T-cell (primary cell): ENCODE data around the gene CYP2D6. TPM values are rescaled to one million over a fixed set of nuclear protein-coding genes. Genes with fewer than 3 reads are reported as not detected.

ENCODE experiments used
- ATAC-seq, 4 experiments: fragments of 200-7000 bp in 3 of 4; fragments of 150-1000 bp in 1 of 4; cut with Tn5 transposase; replicated peaks in 1 of 4; 1 replicate in 3 of 4; 2 replicates in 1 of 4; pipeline ENCODE4 v1.10.0; 2021; ENCODE audit warnings: moderate library complexity in 3 of 4, mild to moderate bottlenecking in 2 of 4, moderate number of reproducible peaks in 1 of 4
- CTCF ChIA-PET, 2 donors: fragments of 300-600 bp; sonication (Branson Sonifier 250); formaldehyde crosslinking; loops; one replicate each; lab custom pipeline; 2022; ENCODE audit warnings: antibody characterized with exemption in 2 of 2; lab: Charles Lee
- POLR2A ChIA-PET, 2 donors: fragments of 300-600 bp; sonication (Branson Sonifier 250); formaldehyde crosslinking; loops; one replicate each; lab custom pipeline; 2022; ENCODE audit warnings: antibody characterized with exemption in 2 of 2; lab: Charles Lee
- DNase-seq, 35 experiments: peaks; one replicate each; pipeline versions ENCODE4 v3.0.0 to v3.0.0-alpha.2; 2013 to 2023
- H3K27ac ChIP-seq: one replicate; pipeline ENCODE4 v1.5.1; 2013; ENCODE audit warnings: low read length
- H3K27me3 ChIP-seq, 2 experiments: replicated peaks in 1 of 2; 1 replicate in 1 of 2; 2 replicates in 1 of 2; pipeline versions ENCODE4 v1.6.1 to v1.7.0; 2013; ENCODE audit warnings: low read length in 1 of 2, mixed read lengths in 1 of 2; ENCODE audit not compliant: control insufficient read depth in 2 of 2, insufficient read depth in 2 of 2; ENCODE audit errors: extremely low read depth in 1 of 2
- H3K36me3 ChIP-seq, 2 donors: 1 replicate in 1 of 2; 2 replicates in 1 of 2; pipeline versions ENCODE4 v1.6.1 to v1.7.0; 2013; ENCODE audit warnings: low read length in 1 of 2; ENCODE audit not compliant: control insufficient read depth in 2 of 2, insufficient read depth in 1 of 2; ENCODE audit errors: extremely low read depth in 1 of 2
- H3K4me1 ChIP-seq, 2 experiments: 1 replicate in 1 of 2; 2 replicates in 1 of 2; pipeline versions ENCODE4 v1.6.1 to v1.7.0; 2013; ENCODE audit warnings: low read length in 2 of 2, mixed read lengths in 1 of 2; ENCODE audit not compliant: insufficient read depth in 2 of 2, control insufficient read depth in 1 of 2; ENCODE audit errors: extremely low read depth in 1 of 2
- H3K4me3 ChIP-seq, 2 donors: 1 replicate in 1 of 2; 2 replicates in 1 of 2; pipeline versions ENCODE4 v1.5.1 to v1.7.0; 2013; ENCODE audit warnings: mild to moderate bottlenecking in 2 of 2, low read length in 1 of 2, moderate library complexity in 1 of 2; ENCODE audit not compliant: control insufficient read depth in 1 of 2; ENCODE audit errors: extremely low read depth in 1 of 2
- H3K9me3 ChIP-seq: 2 replicates; pipeline ENCODE4 v1.7.0; 2013
- H3K27ac Mint-ChIP-seq, 2 donors: one replicate each; pipeline ENCODE4 v1.8.0; 2020 to 2021; ENCODE audit warnings: mild to moderate bottlenecking in 2 of 2, mixed read lengths in 2 of 2
- H3K27me3 Mint-ChIP-seq, 2 donors: one replicate each; pipeline ENCODE4 v1.8.0; 2021 to 2022; ENCODE audit warnings: mixed read lengths in 2 of 2
- H3K36me3 Mint-ChIP-seq: one replicate; pipeline ENCODE4 v1.8.0; 2021; ENCODE audit warnings: mixed read lengths
- H3K4me1 Mint-ChIP-seq, 3 donors: one replicate each; pipeline ENCODE4 v1.8.0; 2020 to 2022; ENCODE audit warnings: mixed read lengths in 3 of 3, mild to moderate bottlenecking in 1 of 3
- H3K4me3 Mint-ChIP-seq, 3 donors: one replicate each; pipeline ENCODE4 v1.8.0; 2020 to 2022; ENCODE audit warnings: mild to moderate bottlenecking in 3 of 3, mixed read lengths in 3 of 3, moderate library complexity in 3 of 3
- H3K9me3 Mint-ChIP-seq, 3 donors: one replicate each; pipeline ENCODE4 v1.8.0; 2020 to 2022; ENCODE audit warnings: mixed read lengths in 3 of 3
- WGBS: methylation state at CpG from one replicate; pipeline ENCODE4 v1.1.5; 2013; ENCODE audit warnings: missing lambda C conversion rate; ENCODE audit not compliant: insufficient coverage; 5-methylcytosine and 5-hydroxymethylcytosine counted together
- total RNA-seq, 35 experiments: library from RNA in 6 of 35; stranded (reverse) in 6 of 35; fragments of 120-200 nt in 1 of 35; gene quantifications; one replicate each; pipeline versions ENCODE4 v1.2.1 to v1.2.4 and lab custom pipeline; 2013 to 2026

CYP2D6 gene
- total RNA-seq, 5 donors from 2014 or later (not counting 1 experiment from before 2014, with no cell fraction given) = 4.5 to 9.8 (median 8.6) TPM

GRCh38 chr22:42169055-42169469 is 38.5 kb upstream of the CYP2D6 start:
- no peaks in the 10 kb centered on the region for H3K9me3 ChIP-seq
- H3K4me1 ChIP-seq = peaks cover 0 to 21% of the 10 kb centered on the region in 2 experiments
- peak; percentile 42 to 84 (median 66) for DNase-seq
- ChIA-PET POLR2A (no interaction called here), CTCF (interaction anchor here (0.5 to 1.3 kb wide), 2 partner anchors 9 to 202 kb away, joined by 3 to 8 read pairs; no protein-coding TSS in a partner anchor)
- Mint-ChIP-seq H3K4me3 (no peak overlapping the region), H3K36me3 (peaks cover 29% of the 10 kb centered on the region), H3K27me3 (no peaks in the 10 kb centered on the region), H3K27ac (no peak overlapping the region), H3K4me1 (peaks cover 29 to 38% (median 30%) of the 10 kb centered on the region in 3 donors), H3K9me3 (no peaks in the 10 kb centered on the region)
- peak; percentile 69 to 91 (median 78) for ATAC-seq
- H3K27ac ChIP-seq = no peak overlapping the region
- no peaks in the 10 kb centered on the region for H3K27me3 ChIP-seq
- WGBS = 80% methylated on average over 7 of the region's 7 CpGs
- peaks cover 3 to 53% of the 10 kb centered on the region in 2 donors for H3K36me3 ChIP-seq
- H3K4me3 ChIP-seq = no peak overlapping the region

DNA sequence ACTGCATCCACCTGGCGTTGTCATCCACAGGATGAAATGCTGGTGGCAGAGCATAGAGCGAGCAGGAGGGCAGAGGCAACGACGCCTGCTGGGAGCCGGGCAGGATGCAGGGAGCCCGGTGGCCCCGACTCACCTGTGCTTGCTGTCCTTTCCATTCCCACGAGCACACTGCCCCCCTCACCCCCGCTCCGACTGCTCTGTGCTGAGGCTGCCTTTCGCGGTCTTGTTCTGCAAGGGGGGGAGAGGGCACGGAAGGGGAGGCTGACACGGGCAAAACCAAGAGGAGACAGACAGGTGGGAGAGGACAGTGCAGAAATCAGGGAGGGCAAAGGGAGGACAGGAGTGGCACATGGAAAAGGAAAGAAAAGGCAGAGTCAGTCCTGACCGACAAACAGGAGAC is 37.9 kb upstream of the CYP2D6 start:
- POLR2A ChIA-PET = no interaction called here
- Histone ChIP-seq H3K36me3 (peaks cover 3 to 53% of the 10 kb centered on the region in 2 donors), H3K9me3 (no peaks in the 10 kb centered on the region), H3K4me1 (peaks cover 0 to 15% of the 10 kb centered on the region in 2 experiments), H3K27me3 (no peaks in the 10 kb centered on the region), H3K27ac (no peak overlapping the region), H3K4me3 (no peak overlapping the region)
- Mint-ChIP-seq H3K27ac (no peak overlapping the region), H3K27me3 (no peaks in the 10 kb centered on the region), H3K4me1 (peaks cover 23 to 32% (median 24%) of the 10 kb centered on the region in 3 donors), H3K4me3 (no peak overlapping the region), H3K36me3 (peaks cover 29% of the 10 kb centered on the region), H3K9me3 (no peaks in the 10 kb centered on the region)
- WGBS = 96% methylated on average over 9 of the region's 15 CpGs
- CTCF ChIA-PET = interaction anchor here in 1 of 2 donors (0.6 kb wide), 1 partner anchor 1409 kb away, joined by 4 read pairs; no protein-coding TSS in a partner anchor
- DNase-seq (no peak), ATAC-seq (no peak)

- Histone ChIP-seq H3K4me1 (peaks cover 0 to 7% of the 10 kb centered on the region in 2 experiments), H3K27me3 (no peaks in the 10 kb centered on the region), H3K9me3 (no peaks in the 10 kb centered on the region), H3K4me3 (no peak overlapping the region), H3K27ac (no peak overlapping the region), H3K36me3 (peaks cover 8 to 48% of the 10 kb centered on the region in 2 donors)
- ChIA-PET POLR2A (no interaction called here), CTCF (no interaction called here)
- Mint-ChIP-seq H3K27ac (no peak overlapping the region), H3K4me1 (peaks cover 10 to 20% (median 11%) of the 10 kb centered on the region in 3 donors), H3K9me3 (no peaks in the 10 kb centered on the region), H3K27me3 (no peaks in the 10 kb centered on the region), H3K36me3 (peaks cover 30% of the 10 kb centered on the region), H3K4me3 (no peak overlapping the region)
- no peak for DNase-seq
- 100% methylated on average over 2 of the region's 10 CpGs for WGBS
- no peak for ATAC-seq
Measured at GRCh38 chr22:42167066-42167465, 36.5 kb upstream of the CYP2D6 start.

- peaks cover 30% of the 10 kb centered on the region for H3K36me3 Mint-ChIP-seq
- H3K9me3 Mint-ChIP-seq = no peaks in the 10 kb centered on the region
- ATAC-seq = no peak
- H3K4me1 ChIP-seq = no peaks in the 10 kb centered on the region
- no peaks in the 10 kb centered on the region for H3K27me3 Mint-ChIP-seq
- no peaks in the 10 kb centered on the region for H3K27me3 ChIP-seq
- ChIA-PET CTCF (no interaction called here), POLR2A (interaction anchor here in 1 of 2 donors (0.5 kb wide), 1 partner anchor 1747 kb away, joined by 3 read pairs; no protein-coding TSS in a partner anchor)
- no peak for DNase-seq
- H3K4me3 ChIP-seq = no peak overlapping the region
- no peaks in the 10 kb centered on the region for H3K9me3 ChIP-seq
- 100% methylated on average over 2 of the region's 5 CpGs for WGBS
- no peak overlapping the region for H3K4me3 Mint-ChIP-seq
- H3K27ac Mint-ChIP-seq = no peak overlapping the region
- H3K4me1 Mint-ChIP-seq = peaks cover 0 to 7% (median 5%) of the 10 kb centered on the region in 3 donors
- no peak overlapping the region for H3K27ac ChIP-seq
- peaks cover 8 to 58% of the 10 kb centered on the region in 2 donors for H3K36me3 ChIP-seq
Measured at GRCh38 chr22:42164901-42165300, 34.3 kb upstream of the CYP2D6 start.

DNA sequence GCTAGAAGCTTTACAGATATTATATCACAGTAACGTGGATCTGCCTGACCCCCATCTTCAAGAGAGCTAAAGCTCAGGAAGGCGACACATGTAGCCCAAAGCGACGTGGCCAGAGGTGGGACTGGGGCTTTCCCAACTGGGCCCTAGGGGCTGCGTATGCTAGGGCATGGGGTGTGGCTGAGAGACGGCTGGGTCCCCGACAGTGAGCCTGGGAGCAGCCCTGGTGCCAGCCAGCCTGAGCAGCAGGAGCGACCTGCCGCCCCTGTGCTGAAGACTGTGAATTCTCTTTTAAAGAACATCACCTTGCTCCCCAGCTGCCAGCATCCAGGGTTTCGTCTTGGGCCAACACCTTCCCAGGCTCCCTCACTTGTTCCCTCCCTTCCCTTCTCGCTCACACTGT is 32.9 kb upstream of the CYP2D6 start:
- Mint-ChIP-seq H3K9me3 (no peaks in the 10 kb centered on the region), H3K4me3 (no peak overlapping the region), H3K27ac (no peak overlapping the region), H3K4me1 (no peaks in the 10 kb centered on the region), H3K27me3 (no peaks in the 10 kb centered on the region), H3K36me3 (peaks cover 30% of the 10 kb centered on the region)
- ChIA-PET POLR2A (no interaction called here), CTCF (interaction anchor here in 1 of 2 donors (0.7 kb wide), 1 partner anchor 455 kb away, joined by 3 read pairs; no protein-coding TSS in a partner anchor)
- Histone ChIP-seq H3K4me3 (no peak overlapping the region), H3K9me3 (no peaks in the 10 kb centered on the region), H3K27me3 (no peaks in the 10 kb centered on the region), H3K36me3 (peaks cover 8 to 51% of the 10 kb centered on the region in 2 donors), H3K4me1 (no peaks in the 10 kb centered on the region), H3K27ac (no peak overlapping the region)
- 98% methylated on average over 11 of the region's 11 CpGs for WGBS
- ATAC-seq (no peak), DNase-seq (no peak)

DNA sequence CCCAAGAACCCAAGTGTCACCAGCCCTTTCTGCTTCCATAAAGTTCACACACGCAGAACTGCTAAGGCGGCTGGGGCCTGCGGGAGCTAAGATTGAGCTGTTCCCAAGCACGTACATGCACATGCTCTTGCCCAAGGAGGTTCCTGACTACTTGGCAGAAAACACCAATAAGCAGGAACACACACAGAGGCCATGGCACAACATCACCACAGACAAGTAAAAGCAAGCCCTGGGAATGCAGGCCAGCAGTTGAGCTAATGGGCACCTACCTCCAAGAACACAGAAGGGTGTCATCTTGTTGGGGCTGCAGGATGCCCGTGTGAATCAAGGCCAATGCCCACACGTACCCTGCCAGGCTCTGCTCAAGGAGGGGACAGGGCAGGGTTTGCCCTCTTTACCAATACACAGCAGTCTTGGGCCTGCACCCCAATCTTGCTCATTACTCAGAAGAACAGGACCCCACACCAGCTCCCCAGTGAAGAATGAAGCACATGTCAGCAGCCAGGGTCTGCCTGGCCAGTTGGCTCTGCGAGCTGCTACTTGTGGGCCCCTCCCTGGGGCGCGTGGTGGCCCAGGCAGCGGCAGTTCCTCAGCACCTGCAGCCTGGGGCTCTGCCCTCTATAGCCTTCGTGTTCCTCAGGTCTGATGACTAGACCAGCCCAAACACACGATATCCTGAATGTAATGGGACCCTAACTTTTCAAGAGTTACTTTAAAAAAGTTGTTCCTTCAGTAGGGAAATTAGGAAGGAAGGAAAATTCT is 32.3 kb upstream of the CYP2D6 start:
- Histone ChIP-seq H3K4me3 (no peak overlapping the region), H3K27ac (no peak overlapping the region), H3K36me3 (peaks cover 8 to 46% of the 10 kb centered on the region in 2 donors), H3K4me1 (no peaks in the 10 kb centered on the region), H3K27me3 (no peaks in the 10 kb centered on the region), H3K9me3 (no peaks in the 10 kb centered on the region)
- Mint-ChIP-seq H3K9me3 (no peaks in the 10 kb centered on the region), H3K27ac (no peak overlapping the region), H3K4me3 (no peak overlapping the region), H3K36me3 (peaks cover 30% of the 10 kb centered on the region), H3K27me3 (no peaks in the 10 kb centered on the region), H3K4me1 (no peaks in the 10 kb centered on the region)
- no peak for ATAC-seq
- POLR2A ChIA-PET = no interaction called here
- CTCF ChIA-PET = no interaction called here
- DNase-seq = no peak
- 99% methylated on average over 9 of the region's 12 CpGs for WGBS
